ENCODE data around the gene PRKCD. TPM values are rescaled to one million over a fixed set of nuclear protein-coding genes. Genes with fewer than 3 reads are reported as not detected.

Gene PRKCD
- 10 to 100 TPM in 1 of 2 donors, 1 to 10 TPM in 1; 4.8 to 12.0 TPM for total RNA-seq

DNA sequence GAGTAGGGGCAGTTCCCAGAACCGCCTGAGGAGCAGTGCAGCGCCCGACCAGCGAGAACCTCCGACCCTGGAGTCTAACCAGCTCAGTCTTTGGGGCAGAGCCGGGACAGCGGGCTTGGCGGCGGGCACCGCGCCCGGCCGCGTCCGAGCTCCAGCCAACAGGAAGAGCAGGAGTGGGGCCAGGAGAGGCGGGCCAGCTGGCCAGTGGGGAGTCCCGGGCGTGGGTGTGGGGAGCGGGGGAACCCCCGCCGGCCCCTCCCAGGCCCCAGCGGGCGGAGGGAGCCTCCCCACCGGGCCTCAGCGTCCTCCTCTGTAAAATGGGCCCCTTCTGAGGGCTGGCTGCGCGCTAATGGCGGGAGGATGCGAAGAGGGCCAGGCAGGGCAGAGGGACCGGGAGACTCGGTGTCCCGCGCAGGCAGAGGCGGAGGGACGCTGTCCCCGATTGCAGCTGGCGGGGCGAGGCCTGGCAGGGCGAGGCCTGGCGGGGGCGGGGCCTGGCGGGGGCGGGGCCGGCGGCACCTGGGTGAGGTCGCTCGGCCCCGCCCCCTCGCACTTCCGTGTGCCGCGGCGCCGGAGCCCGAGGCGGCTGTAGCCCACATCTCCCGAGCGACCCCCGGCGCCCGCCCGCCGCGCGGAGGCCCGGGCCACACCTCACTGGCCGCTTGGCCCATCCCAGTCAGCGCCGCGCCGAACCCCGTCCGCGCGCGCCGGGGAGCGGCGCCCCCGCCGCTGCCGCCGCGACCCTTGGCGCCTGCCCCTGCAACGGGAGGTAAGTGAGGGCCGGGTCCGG is at the start of gene PRKCD:
Gene PRKCD (plus strand): TSS at position 550 of the 790 bp plus-strand sequence. CDS start 17,214 bp downstream, outside the sequence.

DNA sequence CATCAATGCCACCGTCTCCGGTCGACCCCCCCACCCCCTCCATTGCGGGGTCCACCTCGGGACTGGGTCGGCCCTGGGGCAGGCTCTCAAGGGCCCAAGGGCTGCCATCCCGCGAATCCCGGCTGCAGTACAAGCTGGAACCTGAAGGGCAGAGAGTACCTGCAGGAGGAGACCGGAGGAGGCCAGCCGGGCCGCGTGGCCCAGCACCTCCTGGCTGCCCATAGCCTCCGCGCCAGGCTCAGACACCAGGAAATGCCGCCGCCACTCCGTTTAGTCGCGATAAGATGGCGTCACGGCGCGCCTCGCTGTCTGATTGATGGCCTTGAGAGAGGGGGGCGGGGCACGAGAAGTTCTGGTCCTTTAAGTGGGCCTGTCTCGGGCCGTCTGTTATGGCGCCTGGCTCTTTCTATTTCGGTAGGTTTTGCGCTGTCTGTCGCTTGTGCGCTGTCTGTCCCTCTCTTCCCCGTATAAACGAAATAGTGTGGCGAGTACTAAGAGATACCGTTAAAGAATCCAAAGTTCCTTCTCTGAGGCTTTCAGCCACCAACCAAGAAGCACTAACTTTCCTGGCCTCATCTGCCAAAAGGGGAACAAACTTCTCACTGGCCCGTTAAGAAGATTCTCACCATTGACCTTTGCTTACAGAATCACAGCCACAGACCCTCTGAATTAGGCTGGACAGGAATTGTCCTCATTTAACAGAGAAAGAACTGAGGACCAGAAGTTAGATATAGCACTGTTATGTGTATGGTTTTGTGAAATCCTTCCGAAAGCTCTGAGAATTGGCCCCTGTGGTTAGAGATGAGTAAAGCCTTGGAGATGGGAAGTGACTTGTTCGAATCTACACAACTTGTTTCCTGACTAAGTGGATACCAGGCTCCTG is 30.6 kb upstream of the PRKCD start, which contains the start of gene RFT1:
Gene RFT1 (minus strand): TSS at position 257 of the 883 bp plus-strand sequence. CDS start 35 bp downstream, at position 222.

Other genes with a start within 250 kb of the PRKCD start
- gene SFMBT1, start 115.1 kb upstream of the PRKCD start, total RNA-seq = 10 to 100 TPM; 12.4 to 14.7 TPM
- 10 to 100 TPM in 1 of 2 donors, 1 to 10 TPM in 1; 10.0 to 11.7 TPM for gene RFT1, start 30.8 kb upstream of the PRKCD start, total RNA-seq
- 100 to 1,000 TPM; 487 to 696 TPM for gene TKT, start 94.8 kb downstream of the PRKCD start, total RNA-seq
- 10 to 100 TPM; 24.4 to 27.3 TPM for gene DCP1A, start 186.3 kb downstream of the PRKCD start, total RNA-seq